ENCODE measurements around the gene BCL7A.
"Not testable (repeated sequence)": the region's sequence is repeated elsewhere in the genome, so short reads cannot be mapped to it uniquely, and the experiment has no call there.

Gene BCL7A

GRCh38 chr12:122028165-122028904 lies 6.7 kb downstream of the BCL7A start:
- DNase-seq, result no peak

GRCh38 chr12:122028905-122029560 lies 7.3 kb downstream of the BCL7A start:
- no peak for DNase-seq

- no peak for DNase-seq
These were observed 8.1 kb downstream of the BCL7A start for GRCh38 chr12:122029620-122030423.

- no peak for DNase-seq
These were observed 8.8 kb downstream of the BCL7A start for GRCh38 chr12:122030424-122031035.

GRCh38 chr12:122031342-122032216 lies 9.9 kb downstream of the BCL7A start:
- DNase-seq, result no peak

- no peak for DNase-seq
These were observed 10.9 kb downstream of the BCL7A start for GRCh38 chr12:122032580-122032979.

GRCh38 chr12:122035292-122035691 lies 13.6 kb downstream of the BCL7A start:
- no peak for DNase-seq

GRCh38 chr12:122036153-122036552 lies 14.5 kb downstream of the BCL7A start:
- DNase-seq, result no peak

GRCh38 chr12:122040579-122041386 lies 19.1 kb downstream of the BCL7A start:
- no peak for DNase-seq

GRCh38 chr12:122041458-122041857 lies 19.8 kb downstream of the BCL7A start:
- not testable (repeated sequence) for DNase-seq

- DNase-seq, result no peak
These were observed 21.2 kb downstream of the BCL7A start for GRCh38 chr12:122042910-122043309.

- DNase-seq, result no peak
These were observed 21.8 kb downstream of the BCL7A start for GRCh38 chr12:122043476-122043875.

GRCh38 chr12:122045262-122045661 lies 23.6 kb downstream of the BCL7A start:
- DNase-seq, result no peak

GRCh38 chr12:122046145-122046544 lies 24.5 kb downstream of the BCL7A start:
- DNase-seq, result no peak

GRCh38 chr12:122048151-122048550 lies 26.5 kb downstream of the BCL7A start:
- no peak for DNase-seq

- no peak for DNase-seq
These were observed 28.1 kb downstream of the BCL7A start for GRCh38 chr12:122049827-122050226.

GRCh38 chr12:122050706-122051105 lies 29.0 kb downstream of the BCL7A start:
- no peak for DNase-seq

GRCh38 chr12:122051231-122051876 lies 29.7 kb downstream of the BCL7A start:
- no peak for DNase-seq

- DNase-seq, result no peak
These were observed 30.6 kb downstream of the BCL7A start for GRCh38 chr12:122052285-122052684.

- DNase-seq, result no peak
These were observed 33.3 kb downstream of the BCL7A start for GRCh38 chr12:122054842-122055520.
